Central memory CD8-positive, alpha-beta T cell (primary cell): ENCODE measurements around the gene SUSD1.
A peak's percentile ranks its signal among the peaks of the same experiment; 100 is the strongest.

Experiments
- ATAC-seq: fragments of 150-1000 bp; cut with Tn5 transposase; replicated peaks from 2 replicates; pipeline ENCODE4 v1.10.0; 2022; ENCODE audit warnings: mild to moderate bottlenecking, moderate FRiP score, moderate number of reproducible peaks; ENCODE audit not compliant: poor library complexity, severe bottlenecking; ENCODE audit errors: extremely low read depth
- DNase-seq, 2 donors: peaks; one replicate each; pipeline ENCODE4 v3.0.0; 2021; ENCODE audit warnings: low spot score in 2 of 2
- H3K27ac Mint-ChIP-seq: one replicate; pipeline ENCODE4 v1.8.0; 2022; ENCODE audit warnings: low read depth, mild to moderate bottlenecking, moderate library complexity, mixed read lengths
- H3K27me3 Mint-ChIP-seq: one replicate; pipeline ENCODE4 v1.8.0; 2022; ENCODE audit warnings: mixed read lengths
- H3K36me3 Mint-ChIP-seq: one replicate; pipeline ENCODE4 v1.8.0; 2022; ENCODE audit warnings: mild to moderate bottlenecking, moderate library complexity, mixed read lengths; ENCODE audit not compliant: insufficient read depth
- H3K4me1 Mint-ChIP-seq: one replicate; pipeline ENCODE4 v1.8.0; 2022; ENCODE audit warnings: mixed read lengths
- H3K4me3 Mint-ChIP-seq: one replicate; pipeline ENCODE4 v1.8.0; 2022; ENCODE audit warnings: mild to moderate bottlenecking, moderate library complexity, mixed read lengths
- H3K9me3 Mint-ChIP-seq: one replicate; pipeline ENCODE4 v1.8.0; 2022; ENCODE audit warnings: mixed read lengths

Gene SUSD1

GRCh38 chr9:112169368-112169767, 5.7 kb downstream of the SUSD1 start:
- ATAC-seq (no peak), DNase-seq (no peak)
- Mint-ChIP-seq H3K4me1 (peaks cover 81% of the 10 kb centered on the region), H3K27me3 (no peaks in the 10 kb centered on the region), H3K27ac (peak overlapping the region; percentile 56), H3K9me3 (no peaks in the 10 kb centered on the region), H3K36me3 (peaks cover 3% of the 10 kb centered on the region), H3K4me3 (no peak overlapping the region)

DNA sequence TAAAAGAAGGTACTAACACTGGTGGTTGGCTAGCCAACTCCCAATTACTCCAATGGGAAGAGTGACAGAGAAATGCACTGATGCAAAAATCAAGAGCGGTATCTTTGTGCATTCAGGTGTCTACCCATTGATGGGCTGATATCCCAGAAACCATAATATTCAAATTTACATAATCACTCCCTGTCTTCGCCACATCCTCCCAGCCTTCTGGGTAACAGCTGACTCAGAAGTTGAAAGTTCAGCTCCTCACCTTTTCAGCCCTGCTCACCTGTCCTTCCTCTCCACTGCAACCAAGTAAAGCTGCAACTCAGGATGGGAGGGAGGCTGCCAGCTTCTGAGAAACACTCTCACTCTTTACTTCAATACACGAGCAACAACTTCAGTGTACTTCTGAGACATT, 6.9 kb downstream of the SUSD1 start:
- ATAC-seq (no peak), DNase-seq (no peak)
- no peak overlapping the region for H3K27ac Mint-ChIP-seq
- peaks cover 3% of the 10 kb centered on the region for H3K36me3 Mint-ChIP-seq
- H3K9me3 Mint-ChIP-seq: no peaks in the 10 kb centered on the region
- H3K27me3 Mint-ChIP-seq: no peaks in the 10 kb centered on the region
- peaks cover 69% of the 10 kb centered on the region for H3K4me1 Mint-ChIP-seq
- no peak overlapping the region for H3K4me3 Mint-ChIP-seq

GRCh38 chr9:112166176-112167140, 8.6 kb downstream of the SUSD1 start:
- H3K4me1 Mint-ChIP-seq: peaks cover 52% of the 10 kb centered on the region
- H3K36me3 Mint-ChIP-seq: peaks cover 3% of the 10 kb centered on the region
- no peaks in the 10 kb centered on the region for H3K9me3 Mint-ChIP-seq
- no peak for DNase-seq
- H3K4me3 Mint-ChIP-seq: no peak overlapping the region
- no peak overlapping the region for H3K27ac Mint-ChIP-seq
- no peak for ATAC-seq
- no peaks in the 10 kb centered on the region for H3K27me3 Mint-ChIP-seq

GRCh38 chr9:112162621-112163413, 12.3 kb downstream of the SUSD1 start:
- ATAC-seq (no peak), DNase-seq (no peak)
- Mint-ChIP-seq H3K9me3 (no peaks in the 10 kb centered on the region), H3K27ac (no peak overlapping the region), H3K36me3 (no peaks in the 10 kb centered on the region), H3K4me1 (peaks cover 24% of the 10 kb centered on the region), H3K4me3 (no peak overlapping the region), H3K27me3 (no peaks in the 10 kb centered on the region)

GRCh38 chr9:112159781-112160180, 15.3 kb downstream of the SUSD1 start:
- no peak for DNase-seq
- ATAC-seq: no peak
- peaks cover 12% of the 10 kb centered on the region for H3K36me3 Mint-ChIP-seq
- H3K27ac Mint-ChIP-seq: peak overlapping the region; percentile 71
- H3K9me3 Mint-ChIP-seq: no peaks in the 10 kb centered on the region
- no peaks in the 10 kb centered on the region for H3K27me3 Mint-ChIP-seq
- H3K4me3 Mint-ChIP-seq: no peak overlapping the region
- peaks cover 11% of the 10 kb centered on the region for H3K4me1 Mint-ChIP-seq

- no peaks in the 10 kb centered on the region for H3K9me3 Mint-ChIP-seq
- no peak overlapping the region for H3K27ac Mint-ChIP-seq
- no peak overlapping the region for H3K4me3 Mint-ChIP-seq
- no peak for ATAC-seq
- peaks cover 13% of the 10 kb centered on the region for H3K36me3 Mint-ChIP-seq
- DNase-seq: no peak
- H3K4me1 Mint-ChIP-seq: peaks cover 17% of the 10 kb centered on the region
- H3K27me3 Mint-ChIP-seq: no peaks in the 10 kb centered on the region
These were observed 16.3 kb downstream of the SUSD1 start for GRCh38 chr9:112158656-112159367.

DNA sequence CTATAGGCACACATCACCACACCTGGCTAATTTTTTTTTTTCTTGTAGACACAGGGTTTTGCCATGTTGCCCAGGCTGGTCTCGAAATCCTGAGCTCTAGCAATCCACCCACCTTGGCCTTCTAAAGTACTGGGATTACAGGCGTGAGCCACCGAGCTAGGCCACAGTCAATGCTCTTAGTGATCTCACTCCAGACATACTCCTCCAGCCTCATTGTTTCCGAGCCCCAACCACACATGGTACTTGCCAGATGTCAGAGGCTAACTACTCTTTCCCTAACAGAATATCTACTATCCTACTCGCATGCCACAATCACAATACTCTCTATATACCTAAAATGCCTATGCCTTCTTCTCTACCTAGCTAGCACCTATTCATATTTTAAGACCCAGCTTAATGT, 17.1 kb downstream of the SUSD1 start:
- Mint-ChIP-seq H3K36me3 (peaks cover 15% of the 10 kb centered on the region), H3K4me3 (no peak overlapping the region), H3K4me1 (peaks cover 17% of the 10 kb centered on the region), H3K27me3 (no peaks in the 10 kb centered on the region), H3K9me3 (no peaks in the 10 kb centered on the region), H3K27ac (no peak overlapping the region)
- DNase-seq: no peak
- ATAC-seq: no peak

DNA sequence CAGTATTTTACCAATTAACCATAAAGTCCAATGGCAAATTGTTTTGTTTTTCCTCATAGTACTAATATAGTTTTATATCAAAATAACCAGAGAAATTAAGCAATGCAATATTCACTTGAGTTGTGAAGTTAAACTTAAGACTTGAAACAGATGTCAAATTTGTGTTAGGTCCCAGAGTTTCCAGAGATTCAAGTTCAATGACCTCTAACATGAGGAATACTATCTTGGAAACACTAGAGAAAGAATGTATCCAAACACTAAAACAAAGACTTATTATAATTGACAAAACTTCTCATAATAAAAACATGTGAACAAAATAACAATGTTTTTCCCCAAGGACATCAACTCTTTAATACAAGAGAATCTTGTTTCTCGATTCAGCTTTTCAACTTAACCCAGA, 18.0 kb downstream of the SUSD1 start:
- no peak for ATAC-seq
- peaks cover 17% of the 10 kb centered on the region for H3K4me1 Mint-ChIP-seq
- no peak overlapping the region for H3K4me3 Mint-ChIP-seq

DNA sequence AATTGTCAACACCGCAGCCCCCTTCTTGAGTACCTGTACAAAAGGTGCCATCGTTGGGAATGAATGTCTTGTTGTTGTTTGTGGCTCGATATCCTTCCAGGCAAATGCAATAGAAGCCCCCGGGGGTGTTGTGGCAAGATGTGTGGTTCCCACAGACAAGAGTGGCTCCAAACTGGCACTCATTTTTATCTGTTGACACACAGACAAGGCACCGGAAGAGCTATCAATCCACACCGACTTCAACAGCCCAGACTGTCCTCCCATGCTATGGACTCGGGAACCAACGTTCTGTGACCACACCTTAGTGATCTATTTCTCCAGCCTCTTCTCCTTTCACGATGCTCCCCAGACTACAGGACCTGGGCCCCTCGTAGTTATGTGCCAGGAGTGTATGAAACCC, 25.9 kb downstream of the SUSD1 start:
- Mint-ChIP-seq H3K27me3 (no peaks in the 10 kb centered on the region), H3K27ac (peak overlapping the region; percentile 12), H3K4me1 (peaks cover 4% of the 10 kb centered on the region), H3K9me3 (no peaks in the 10 kb centered on the region), H3K36me3 (peaks cover 13% of the 10 kb centered on the region), H3K4me3 (no peak overlapping the region)
- DNase-seq: no peak
- no peak for ATAC-seq

More for the DNA sequence above, 18.0 kb downstream of the SUSD1 start:
- no peaks in the 10 kb centered on the region for H3K27me3 Mint-ChIP-seq
- H3K9me3 Mint-ChIP-seq: no peaks in the 10 kb centered on the region
- no peak for DNase-seq
- H3K27ac Mint-ChIP-seq: no peak overlapping the region
- peaks cover 16% of the 10 kb centered on the region for H3K36me3 Mint-ChIP-seq

DNA sequence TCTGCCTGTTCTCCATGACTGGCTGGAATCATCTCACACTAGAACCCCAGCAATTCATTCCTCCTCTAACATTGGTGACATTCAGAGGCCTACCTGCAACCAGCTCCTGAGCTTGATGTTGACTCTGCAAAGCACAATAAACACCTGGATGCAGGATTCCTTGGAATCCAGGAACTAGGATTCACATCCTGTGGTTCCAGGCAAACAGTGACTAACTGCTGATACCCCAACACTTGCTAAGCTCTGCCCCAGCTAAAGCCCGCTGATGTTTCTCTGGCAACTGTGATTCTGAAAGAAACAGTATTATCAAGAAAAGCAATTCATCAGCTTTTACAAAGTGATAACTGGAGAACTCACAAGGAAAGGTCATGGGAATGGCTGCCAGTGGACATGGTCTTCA, 29.2 kb downstream of the SUSD1 start:
- H3K27me3 Mint-ChIP-seq: no peaks in the 10 kb centered on the region
- ATAC-seq (no peak), DNase-seq (no peak)
- peaks cover 20% of the 10 kb centered on the region for H3K36me3 Mint-ChIP-seq
- H3K27ac Mint-ChIP-seq: no peak overlapping the region
- H3K9me3 Mint-ChIP-seq: no peaks in the 10 kb centered on the region
- H3K4me1 Mint-ChIP-seq: no peaks in the 10 kb centered on the region
- H3K4me3 Mint-ChIP-seq: no peak overlapping the region

GRCh38 chr9:112144807-112145206, 30.3 kb downstream of the SUSD1 start:
- Mint-ChIP-seq H3K4me1 (no peaks in the 10 kb centered on the region), H3K9me3 (no peaks in the 10 kb centered on the region), H3K27ac (no peak overlapping the region), H3K4me3 (no peak overlapping the region), H3K27me3 (no peaks in the 10 kb centered on the region), H3K36me3 (peaks cover 20% of the 10 kb centered on the region)
- ATAC-seq: no peak
- DNase-seq: no peak

- DNase-seq (no peak), ATAC-seq (no peak)
- Mint-ChIP-seq H3K4me3 (no peak overlapping the region), H3K4me1 (no peaks in the 10 kb centered on the region), H3K27ac (no peak overlapping the region), H3K27me3 (no peaks in the 10 kb centered on the region), H3K36me3 (peaks cover 16% of the 10 kb centered on the region), H3K9me3 (no peaks in the 10 kb centered on the region)
These were observed 32.7 kb downstream of the SUSD1 start for GRCh38 chr9:112142420-112142819.
